GM19455 (cell line): Measurements from ENCODE around the gene SLC49A4.

Source experiments
- ATAC-seq: cut with Tn5 transposase; IDR thresholded peaks from one replicate; pipeline ENCODE4 v1.9.1; 2021; ENCODE audit not compliant: unreplicated experiment

The SLC49A4 gene

DNA sequence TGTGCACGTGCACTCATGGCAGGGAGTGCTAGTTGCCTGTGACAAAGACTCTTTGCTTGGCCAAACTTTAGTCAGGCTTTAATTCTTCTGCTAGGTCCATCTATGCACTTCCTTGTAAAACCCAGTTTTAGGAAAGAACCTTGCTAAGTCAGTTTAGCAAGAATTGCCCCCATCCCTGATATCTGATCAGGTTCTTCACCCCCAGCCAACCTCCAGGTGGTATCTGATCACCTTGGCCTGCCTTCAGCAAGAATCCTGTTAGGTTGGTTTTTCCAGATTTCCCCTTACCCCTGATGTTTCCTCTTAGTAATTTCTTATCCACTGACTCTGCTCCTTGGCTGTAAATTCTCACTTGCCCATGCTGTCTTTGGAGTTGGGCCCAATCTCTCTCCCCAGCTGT lies 9.6 kb upstream of the SLC49A4 start:
- ATAC-seq = no peak

DNA sequence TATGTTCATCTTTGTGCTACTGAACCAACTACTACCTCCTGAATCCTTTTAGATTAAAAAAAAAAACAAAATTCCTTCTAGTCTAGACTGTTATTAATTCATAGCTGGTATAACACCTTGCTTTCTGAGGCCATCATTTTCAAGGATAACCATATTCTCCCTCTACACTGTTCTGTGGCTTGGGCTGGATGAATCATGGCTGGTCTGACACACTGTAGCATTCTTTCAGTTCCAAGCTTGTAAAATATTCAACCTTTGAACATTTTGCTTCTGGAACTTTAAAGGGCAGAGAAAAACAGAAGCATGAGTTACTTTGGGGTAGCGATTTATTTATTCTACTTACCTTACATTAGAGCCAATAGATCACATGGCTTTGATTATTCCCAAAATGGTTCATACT lies 8.8 kb upstream of the SLC49A4 start:
- no peak for ATAC-seq

DNA sequence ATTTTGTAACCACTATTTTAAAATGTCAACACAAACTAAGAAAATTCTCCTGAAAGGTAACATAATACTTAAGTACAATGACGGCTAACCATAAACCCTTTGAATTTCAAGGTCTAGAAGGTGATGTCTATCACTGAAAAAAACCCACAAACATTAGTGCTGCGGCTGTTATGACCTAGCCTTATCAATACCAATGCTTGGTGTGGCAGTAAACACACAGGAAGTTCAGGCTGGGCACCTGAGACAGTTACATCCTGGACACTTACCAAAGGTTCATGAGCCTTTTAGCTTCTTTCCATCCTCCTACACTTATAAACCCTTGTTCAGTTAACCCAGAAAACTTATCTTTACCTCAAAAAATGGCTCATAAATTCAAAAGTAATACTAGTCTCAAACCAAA lies 7.0 kb upstream of the SLC49A4 start:
- no peak for ATAC-seq

DNA sequence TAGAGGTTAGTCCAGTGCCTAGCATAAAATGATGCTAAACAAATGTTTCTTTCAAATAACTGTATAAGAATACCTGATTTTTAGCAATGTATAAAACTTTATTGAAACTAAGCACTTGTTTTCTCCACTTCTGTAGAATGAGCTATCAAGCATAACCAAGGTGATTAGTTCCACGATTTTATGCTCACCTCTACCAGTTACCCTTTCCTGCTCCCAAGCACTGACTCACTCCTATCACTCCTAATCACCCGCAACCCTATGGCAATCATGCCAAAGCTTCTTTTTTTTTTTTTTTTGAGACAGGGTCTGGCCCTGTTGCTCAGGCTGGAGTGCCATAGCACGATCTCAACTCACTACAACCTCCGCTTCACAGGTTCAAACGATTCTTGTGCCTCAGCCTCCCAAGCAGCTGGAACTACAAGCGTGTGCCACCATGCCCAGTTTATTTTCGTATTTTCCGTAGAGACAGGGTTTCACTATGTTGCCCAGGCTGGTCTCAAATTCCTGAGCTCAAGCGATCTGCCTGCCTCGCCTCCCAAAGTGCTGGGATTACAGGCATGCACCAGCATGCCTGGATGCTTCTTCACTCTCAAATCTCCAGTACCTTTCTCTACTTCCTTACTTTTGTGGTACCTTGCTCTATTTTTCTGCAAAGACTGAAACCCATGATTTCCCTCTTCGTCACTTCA lies 5.1 kb upstream of the SLC49A4 start:
- ATAC-seq = no peak

DNA sequence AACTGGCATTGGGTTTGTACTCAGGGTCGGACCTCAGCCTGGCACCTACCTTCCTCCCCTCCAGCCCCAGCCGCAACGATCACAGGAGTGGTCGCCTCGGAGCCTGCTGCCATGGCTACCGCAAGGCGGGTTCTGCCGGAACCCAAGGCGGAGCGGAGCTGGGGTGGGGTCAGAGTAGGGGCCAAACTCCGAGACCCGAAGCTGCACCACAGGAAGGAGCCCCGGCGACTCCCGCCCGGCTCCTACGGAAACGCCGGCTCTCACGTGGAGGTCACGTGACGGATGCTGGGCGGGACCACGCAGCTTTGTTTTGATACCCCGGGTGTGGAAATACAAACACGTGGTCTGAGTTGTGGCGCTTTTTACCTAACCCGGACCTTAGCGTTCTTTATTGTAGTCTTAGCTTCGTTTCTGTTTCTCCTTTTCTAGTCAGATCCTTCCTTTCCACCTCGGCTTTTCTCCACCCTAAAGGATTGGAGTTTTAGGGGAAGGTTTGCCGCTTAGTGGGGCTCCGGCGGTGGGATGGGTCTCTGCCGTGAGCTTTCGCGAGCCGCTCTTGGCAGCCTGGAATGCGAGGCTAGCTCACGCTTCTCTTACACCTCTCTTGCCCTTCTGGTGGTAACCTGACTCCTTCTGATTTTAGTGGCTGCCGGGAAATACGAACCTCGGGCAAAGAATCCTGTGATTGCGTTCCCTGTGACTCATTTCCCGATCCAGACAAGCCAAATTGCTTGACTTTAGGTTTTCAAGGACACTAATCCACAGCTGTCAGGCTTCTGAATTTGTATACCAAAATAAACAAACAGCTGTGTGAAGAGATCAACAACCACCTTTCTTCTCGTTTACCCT lies 1.1 kb upstream of the SLC49A4 start, which contains the start of gene HSPBAP1:
HSPBAP1 (minus strand) TSS at position 264 of the 849 bp plus-strand sequence; CDS start at position 113, 151 bp downstream.
- ATAC-seq = peak; percentile 60

DNA sequence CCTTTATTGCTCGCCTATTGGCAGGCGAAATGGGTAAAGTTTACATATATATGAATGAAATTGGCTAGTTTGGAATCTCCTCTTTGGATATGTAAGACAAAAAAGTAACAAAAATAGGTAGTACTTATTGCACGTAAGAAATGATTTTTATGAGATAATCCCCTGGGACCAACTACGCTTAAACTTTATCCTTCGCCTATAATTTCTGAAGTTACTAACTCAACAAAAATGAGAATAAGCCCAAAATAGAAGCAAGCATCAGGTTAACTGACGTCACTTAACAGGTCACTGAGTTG lies 438 bp upstream of the SLC49A4 start:
- no peak for ATAC-seq

DNA sequence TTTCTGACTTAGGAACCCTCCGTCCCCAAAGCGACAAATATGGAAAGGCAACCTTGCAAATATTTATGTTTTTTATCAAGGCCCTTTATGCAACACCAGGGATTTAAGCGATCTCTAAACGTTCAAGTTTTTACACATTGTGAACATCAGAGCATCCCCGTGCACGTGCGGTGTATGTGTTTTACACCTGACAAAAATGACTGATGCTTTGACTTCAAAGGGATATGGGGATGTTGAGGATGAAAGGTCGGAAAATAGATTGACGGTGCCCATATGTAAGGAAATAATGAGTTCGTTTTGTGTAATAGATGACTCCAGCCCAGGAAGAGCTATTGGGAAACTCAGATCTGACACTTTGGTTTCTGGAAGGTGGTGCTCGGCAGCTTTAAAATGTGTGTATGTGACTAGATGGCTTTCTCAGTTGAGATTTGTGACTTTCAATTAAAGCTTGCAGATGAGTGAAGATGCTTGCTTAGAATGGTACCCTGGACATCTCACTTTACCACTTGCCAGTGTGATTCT lies 866 bp downstream of the SLC49A4 start:
- ATAC-seq = no peak

DNA sequence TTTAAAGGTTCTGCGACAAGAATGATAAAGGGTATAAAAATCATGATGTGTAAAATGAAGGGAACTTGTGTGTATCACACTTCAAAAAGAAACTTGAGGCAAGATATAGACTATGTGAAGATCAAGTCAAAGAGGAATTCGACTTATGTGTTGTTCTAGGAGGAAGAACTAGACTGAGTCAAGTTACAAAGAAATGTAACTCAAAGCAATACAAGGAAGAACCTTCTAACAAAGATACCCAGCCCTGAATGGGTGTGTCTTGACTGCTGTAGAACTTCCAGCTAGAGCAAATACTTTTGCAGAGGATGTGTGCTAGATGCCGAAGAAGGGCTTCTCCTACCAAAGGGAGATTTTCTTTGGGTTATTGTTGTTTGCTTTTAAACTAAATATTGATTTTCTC lies 2.4 kb downstream of the SLC49A4 start:
- ATAC-seq = no peak

DNA sequence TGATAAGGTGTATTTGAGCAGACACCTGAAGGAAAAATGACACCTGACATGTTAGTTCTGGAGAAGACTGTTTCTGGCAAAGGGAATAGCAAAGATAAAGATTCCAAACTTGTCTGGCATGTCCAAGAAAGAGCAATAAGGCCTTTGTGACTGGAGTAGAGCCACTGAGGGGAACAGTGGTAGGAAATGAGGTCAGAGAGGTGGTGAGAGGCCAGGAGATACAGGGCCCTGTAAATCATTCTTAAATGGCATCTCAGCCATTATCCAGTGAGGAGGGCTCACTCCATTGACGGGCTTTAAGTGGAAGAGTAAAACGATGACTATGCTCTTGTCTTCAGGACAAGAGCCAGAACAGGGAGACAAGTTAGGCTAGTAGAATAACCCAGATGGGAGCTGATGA lies 4.5 kb downstream of the SLC49A4 start:
- no peak for ATAC-seq

DNA sequence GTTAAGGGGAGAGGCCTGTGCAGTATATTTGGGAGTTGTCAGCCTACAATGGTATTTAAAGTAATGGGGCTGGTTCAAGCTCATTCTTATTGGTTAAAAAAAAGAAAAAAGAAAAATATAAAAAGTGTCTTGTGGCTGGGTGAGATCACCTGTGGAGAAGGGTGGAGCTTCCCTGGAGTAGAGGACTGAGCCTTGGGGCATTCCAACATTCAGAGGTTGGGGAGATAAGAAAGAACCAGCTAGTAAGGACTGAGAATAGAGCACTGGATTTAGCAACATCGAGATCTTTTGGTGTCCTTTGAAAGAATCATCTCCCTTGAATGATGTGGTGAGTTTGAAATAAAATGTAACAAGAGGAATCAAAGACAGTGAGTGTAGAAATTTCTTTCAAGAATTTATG lies 5.2 kb downstream of the SLC49A4 start:
- ATAC-seq = no peak

DNA sequence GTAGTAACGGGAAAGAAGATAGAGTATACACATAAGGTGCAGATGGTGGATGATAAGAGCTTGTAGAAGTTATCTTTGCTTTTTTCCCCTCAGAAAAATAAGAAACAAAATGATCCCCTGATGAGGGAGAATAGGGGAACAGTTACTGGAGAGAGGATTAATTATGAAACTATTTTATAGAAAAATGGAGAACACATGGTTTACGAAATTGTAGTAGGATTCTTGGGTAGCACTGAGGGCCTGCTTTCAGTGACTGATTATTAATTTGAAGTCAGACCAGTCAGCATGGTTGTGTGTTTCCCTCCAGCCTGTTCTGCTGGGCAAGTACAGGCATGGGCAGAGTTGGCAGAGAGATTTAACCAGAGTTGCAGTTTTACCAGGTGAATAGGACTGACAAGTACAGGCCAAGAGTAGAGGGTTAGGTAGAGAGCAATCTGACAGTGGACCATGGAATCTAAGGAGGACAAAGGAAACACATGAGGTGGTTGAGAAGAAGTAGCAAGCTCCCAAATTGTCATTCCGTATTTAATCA lies 5.9 kb downstream of the SLC49A4 start:
- no peak for ATAC-seq

DNA sequence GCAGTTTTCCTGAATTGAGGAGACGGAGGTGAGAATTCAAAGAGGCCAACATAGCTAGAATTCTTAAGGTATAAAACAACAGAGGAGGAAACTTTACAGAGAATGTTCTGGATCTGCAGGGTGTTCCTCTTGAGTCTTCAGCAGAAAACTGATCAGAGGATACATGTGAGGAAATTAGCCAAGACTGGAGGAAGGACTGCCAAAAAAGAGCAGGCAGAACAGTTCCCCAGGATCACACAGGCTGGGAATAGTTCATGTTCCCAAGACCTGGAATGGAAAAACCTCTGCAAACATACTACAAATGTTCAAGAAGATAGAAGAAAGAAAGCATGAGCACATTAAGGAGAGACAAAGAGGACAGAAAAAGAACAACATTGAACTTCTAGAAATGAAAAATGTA lies 7.5 kb downstream of the SLC49A4 start:
- no peak for ATAC-seq

DNA sequence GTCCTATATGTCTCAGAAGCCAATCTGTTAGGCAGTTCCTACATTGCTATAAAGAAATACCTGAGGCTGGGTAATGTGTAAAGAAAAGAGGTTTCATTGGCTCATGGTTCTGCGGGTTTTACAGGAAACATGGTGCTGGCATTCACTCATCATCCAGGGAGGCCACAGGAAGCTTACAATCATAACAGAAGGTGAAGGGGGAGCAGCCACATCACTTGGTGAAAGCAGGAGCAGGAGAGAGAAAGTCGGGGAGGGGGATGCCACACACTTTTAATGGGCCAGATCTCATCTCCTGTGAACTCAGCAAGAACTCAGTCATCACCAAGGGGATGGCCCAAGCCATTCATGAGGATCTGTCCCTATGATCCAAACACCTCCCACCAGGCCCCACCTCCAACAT lies 9.1 kb downstream of the SLC49A4 start:
- ATAC-seq = no peak

DNA sequence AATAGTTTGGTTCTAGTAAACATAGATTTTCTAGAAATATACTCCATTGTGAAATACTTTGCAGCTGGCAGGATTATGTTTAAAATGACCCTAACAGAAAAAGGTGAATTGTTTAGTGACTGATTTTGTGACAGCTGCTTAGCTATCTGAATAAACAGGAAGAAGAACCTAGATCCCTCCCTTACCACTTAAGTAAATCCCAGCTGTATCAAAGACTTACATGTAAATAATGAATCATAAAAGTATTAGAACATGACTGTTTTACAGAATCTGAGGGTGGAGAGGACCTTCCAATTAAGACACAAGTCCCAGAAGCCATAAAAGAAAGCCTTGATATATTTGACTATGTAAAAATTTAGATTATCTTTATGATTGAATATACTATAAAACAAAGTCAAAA lies 15.9 kb downstream of the SLC49A4 start:
- no peak for ATAC-seq

DNA sequence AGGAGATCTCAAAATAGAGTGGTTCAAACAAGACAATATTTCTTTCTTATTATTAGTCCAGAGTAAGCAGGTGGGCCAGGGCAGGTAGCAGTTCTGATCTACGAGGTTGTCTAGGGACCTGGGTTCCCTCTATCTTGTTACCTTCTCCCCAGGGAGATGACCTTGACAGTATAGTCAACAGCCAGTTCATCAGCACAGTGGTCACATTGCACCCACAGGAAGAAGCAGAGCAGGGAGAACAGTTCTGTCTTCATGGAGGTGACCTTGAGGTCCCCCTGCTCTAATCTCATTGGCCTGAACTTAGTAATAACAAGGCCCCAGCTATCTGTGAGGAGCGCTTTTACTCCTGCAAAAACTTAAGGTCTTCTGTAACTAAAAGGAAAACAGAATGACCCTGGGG lies 21.7 kb downstream of the SLC49A4 start:
- no peak for ATAC-seq

DNA sequence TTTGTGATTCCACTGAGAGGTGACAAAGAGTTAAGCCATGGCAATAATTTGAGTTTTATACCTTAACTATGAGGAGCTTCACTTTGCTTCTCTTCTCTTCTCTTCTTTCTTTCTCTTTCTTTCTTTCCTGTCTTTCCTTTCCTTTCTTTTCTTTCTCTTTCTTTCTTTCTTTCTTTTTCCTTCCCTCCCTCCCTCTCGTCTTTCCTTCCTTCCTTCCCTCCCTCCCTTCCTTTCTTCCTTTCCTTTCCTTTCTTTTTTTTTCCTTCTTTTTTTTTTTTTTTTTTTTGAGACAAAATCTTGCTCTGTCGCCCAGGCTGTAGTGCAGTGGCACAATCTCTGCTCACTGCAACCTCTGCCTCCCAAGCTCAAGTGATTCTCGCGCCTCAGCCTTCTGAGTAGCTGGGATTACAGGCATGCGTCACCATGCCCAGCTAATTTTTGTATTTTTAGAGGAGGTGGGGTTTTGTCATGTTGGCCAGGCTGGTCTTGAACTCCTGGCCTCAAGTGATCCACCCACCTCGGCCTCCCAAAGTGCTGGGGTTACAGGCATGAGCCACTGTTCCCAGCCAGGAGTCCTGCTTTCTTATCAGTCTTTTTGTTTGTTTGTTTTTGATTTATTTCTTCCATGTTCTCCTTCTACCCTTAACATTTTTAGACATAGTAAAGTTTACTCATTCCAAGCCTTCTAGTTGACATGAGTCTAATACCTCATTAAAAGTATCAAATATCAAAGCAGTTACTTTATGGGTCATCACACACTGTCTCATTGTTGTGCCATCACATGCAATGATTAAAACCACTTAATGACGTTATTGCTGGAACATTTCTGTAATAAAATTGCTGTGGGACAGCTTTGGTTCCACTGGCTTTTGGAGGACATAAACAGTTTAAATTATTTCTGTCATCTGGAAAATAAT lies 29.9 kb downstream of the SLC49A4 start:
- no peak for ATAC-seq

DNA sequence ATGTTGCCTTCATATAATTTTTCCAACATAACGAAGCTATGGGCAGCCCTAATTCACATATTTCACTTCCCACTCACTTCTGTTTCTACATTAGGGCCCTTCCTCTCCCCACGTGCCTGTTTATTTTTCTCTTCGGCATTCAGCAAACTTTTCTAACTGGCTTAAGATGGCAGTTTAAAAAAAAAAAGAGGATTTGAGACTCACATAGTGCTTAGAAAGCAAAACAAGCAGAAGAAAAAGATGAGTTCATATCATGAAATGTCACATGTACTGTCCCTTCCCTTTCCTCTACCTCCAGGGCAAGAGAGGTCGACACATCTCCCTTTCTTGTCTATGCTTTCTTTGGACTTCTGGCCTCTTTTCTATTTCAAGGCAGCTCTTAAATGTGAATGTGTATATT lies 30.6 kb downstream of the SLC49A4 start:
- ATAC-seq = no peak

DNA sequence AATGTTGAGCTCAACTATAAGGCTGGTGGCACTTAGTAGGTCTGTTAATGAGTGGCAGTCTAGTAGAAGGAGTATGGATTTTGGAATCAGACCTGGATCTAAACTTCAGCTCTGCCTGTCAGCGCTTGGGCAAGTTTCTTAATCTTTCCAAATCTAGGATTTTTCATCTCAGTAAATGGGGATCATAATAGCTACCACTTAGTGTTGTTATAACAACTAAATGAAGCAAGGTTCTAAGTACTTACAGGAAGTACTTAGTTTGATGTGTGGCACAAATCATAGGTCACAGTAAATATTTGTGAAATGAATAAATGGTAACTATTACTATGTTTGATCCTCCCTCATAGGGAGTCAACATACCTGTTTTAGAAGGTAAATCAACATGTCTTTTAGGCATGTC lies 31.4 kb downstream of the SLC49A4 start:
- no peak for ATAC-seq

DNA sequence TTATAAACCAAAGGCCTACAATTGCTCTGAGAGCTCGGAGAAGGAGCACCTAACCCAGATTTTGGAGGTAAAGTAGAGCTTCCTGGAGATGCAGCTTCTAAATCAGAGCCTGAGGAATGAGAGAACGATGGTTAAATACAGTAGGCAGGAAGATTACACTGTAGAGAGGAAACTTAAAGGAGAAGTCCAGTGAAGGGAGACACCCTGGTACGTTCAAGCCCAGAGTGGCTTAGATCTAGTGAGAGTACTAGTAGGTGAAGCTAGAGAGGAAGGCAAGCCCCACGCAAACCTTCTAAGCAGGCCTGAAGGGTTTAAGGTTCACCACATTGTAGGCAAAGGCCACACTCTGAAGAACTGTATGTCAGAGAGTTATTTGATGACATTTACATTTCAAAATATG lies 33.4 kb downstream of the SLC49A4 start:
- no peak for ATAC-seq

DNA sequence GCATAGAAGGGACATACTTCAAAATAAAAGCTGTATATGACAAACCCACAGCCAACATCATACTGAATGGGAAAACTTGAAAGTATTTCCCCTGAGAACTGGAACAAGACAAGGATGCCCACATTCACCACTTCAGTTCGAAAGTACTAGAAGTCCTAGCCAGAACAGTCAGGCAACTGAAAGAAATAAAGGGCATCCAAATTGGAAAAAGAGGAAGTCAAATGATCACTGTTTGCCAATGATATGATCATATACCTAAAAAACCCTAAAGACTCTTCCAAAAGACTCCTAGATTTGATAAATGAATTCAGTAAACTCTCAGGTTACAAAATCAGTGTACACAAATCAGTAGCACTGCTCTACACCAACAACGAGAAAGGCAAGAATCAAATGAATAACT lies 40.7 kb downstream of the SLC49A4 start:
- no peak for ATAC-seq

DNA sequence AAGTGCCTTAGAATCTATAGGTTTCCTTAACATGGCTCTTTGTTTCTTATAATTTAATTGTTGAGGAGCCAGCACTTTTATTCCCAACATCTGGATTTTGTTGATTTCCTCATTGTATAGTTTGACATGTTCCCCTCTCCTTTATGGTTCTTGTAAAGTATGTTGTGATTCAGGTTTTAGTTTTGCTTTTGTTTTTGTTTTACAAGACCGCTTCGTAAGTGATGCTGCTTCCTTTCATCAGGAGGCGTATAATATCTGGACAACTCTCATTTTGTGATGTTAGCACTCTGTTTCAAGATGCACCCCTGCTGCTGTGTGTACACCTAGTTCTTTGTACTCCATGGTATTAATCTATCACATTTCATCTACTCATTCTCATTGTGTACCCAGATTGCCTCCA lies 48.7 kb downstream of the SLC49A4 start:
- no peak for ATAC-seq
